ENCODE results near the gene IL2RA.
"Not testable (repeated sequence)": the region's sequence is repeated elsewhere in the genome, so short reads cannot be mapped to it uniquely, and the experiment has no call there.

The IL2RA gene

GRCh38 chr10:6082496-6083395, 20.6 kb upstream of the IL2RA start:
- no peak for DNase-seq

- DNase-seq, result no peak
Observed at GRCh38 chr10:6080417-6080973, 18.3 kb upstream of the IL2RA start.

GRCh38 chr10:6079044-6079443, 16.9 kb upstream of the IL2RA start:
- DNase-seq, result no peak

- no peak for DNase-seq
Observed at GRCh38 chr10:6077071-6077675, 15.0 kb upstream of the IL2RA start.

GRCh38 chr10:6074489-6075301, 12.5 kb upstream of the IL2RA start:
- DNase-seq, result no peak

- DNase-seq, result no peak
Observed at GRCh38 chr10:6072215-6072934, 10.2 kb upstream of the IL2RA start.

- DNase-seq, result no peak
Observed at GRCh38 chr10:6071181-6072175, 9.3 kb upstream of the IL2RA start.

GRCh38 chr10:6070660-6071059, 8.5 kb upstream of the IL2RA start:
- DNase-seq, result no peak

GRCh38 chr10:6069081-6069931, 7.1 kb upstream of the IL2RA start:
- no peak for DNase-seq

GRCh38 chr10:6068422-6068821, 6.3 kb upstream of the IL2RA start:
- DNase-seq, result no peak

GRCh38 chr10:6068006-6068405, 5.8 kb upstream of the IL2RA start:
- no peak for DNase-seq

- DNase-seq, result no peak
Observed at GRCh38 chr10:6067457-6067856, 5.3 kb upstream of the IL2RA start.

- no peak for DNase-seq
Observed at GRCh38 chr10:6065835-6066234, 3.7 kb upstream of the IL2RA start.

- DNase-seq, result no peak
Observed at GRCh38 chr10:6065406-6065805, 3.2 kb upstream of the IL2RA start.

- DNase-seq, result not testable (repeated sequence)
Observed at GRCh38 chr10:6064726-6065125, 2.6 kb upstream of the IL2RA start.

GRCh38 chr10:6064119-6064518, 2.0 kb upstream of the IL2RA start:
- no peak for DNase-seq

GRCh38 chr10:6061056-6061455, 1.1 kb downstream of the IL2RA start:
- DNase-seq, result no peak

- DNase-seq, result no peak
Observed at GRCh38 chr10:6059506-6059905, 2.7 kb downstream of the IL2RA start.

GRCh38 chr10:6058682-6059475, 3.3 kb downstream of the IL2RA start:
- no peak for DNase-seq
